ENCODE results near the gene HNRNPC.
"Not testable (repeated sequence)": the region's sequence is repeated elsewhere in the genome, so short reads cannot be mapped to it uniquely, and the experiment has no call there.

Gene HNRNPC

GRCh38 chr14:21168055-21168454, 101.2 kb downstream of the HNRNPC start:
- H3K27me3 ChIP-seq (ENCODE audit: low read length): no peaks in the 10 kb centered on the region
- H3K27ac ChIP-seq (ENCODE audit: low read depth, low read length): no peak overlapping the region
- H3K9me3 ChIP-seq (ENCODE audit: insufficient read depth, low read length): no peaks in the 10 kb centered on the region
- TF ChIP-seq EZH2phosphoT487 (conservative IDR thresholded peaks at IDR 0.05; ENCODE audit: low read length) (no peak), CTCF (IDR thresholded peaks at IDR 0.05; ENCODE audit: insufficient read depth, low read length, poor library complexity, severe bottlenecking) (no peak)
- no peaks in the 10 kb centered on the region for H3K79me2 ChIP-seq (ENCODE audit: insufficient read depth, low read length)
- no peak overlapping the region for H3K9ac ChIP-seq (ENCODE audit: low read length)
- no peaks in the 10 kb centered on the region for H3K36me3 ChIP-seq (ENCODE audit: low read length)
- H3K4me2 ChIP-seq (ENCODE audit: low read depth, low read length, poor library complexity, severe bottlenecking): no peak overlapping the region
- H3K9me2 ChIP-seq (replicated peaks; ENCODE audit: insufficient read depth, low read length): no peaks in the 10 kb centered on the region
- no peaks in the 10 kb centered on the region for H3F3A ChIP-seq (ENCODE audit: insufficient read depth)
- H3K4me3 ChIP-seq (ENCODE audit: insufficient read depth, low read length, poor library complexity, severe bottlenecking): no peak overlapping the region
- H2AFZ ChIP-seq (ENCODE audit: low read depth, low read length, severe bottlenecking): no peak overlapping the region
- no peaks in the 10 kb centered on the region for H4K20me1 ChIP-seq (ENCODE audit: low read depth, low read length)

GRCh38 chr14:21165670-21166069, 103.6 kb downstream of the HNRNPC start:
- H3K79me2 ChIP-seq (ENCODE audit: insufficient read depth, low read length); H3K9me2 ChIP-seq (replicated peaks; ENCODE audit: insufficient read depth, low read length); H3K9ac ChIP-seq (ENCODE audit: low read length); H3K4me2 ChIP-seq (ENCODE audit: low read depth, low read length, poor library complexity, severe bottlenecking); H3K4me3 ChIP-seq (ENCODE audit: insufficient read depth, low read length, poor library complexity, severe bottlenecking); H3K27ac ChIP-seq (ENCODE audit: low read depth, low read length); H2AFZ ChIP-seq (ENCODE audit: low read depth, low read length, severe bottlenecking); H4K20me1 ChIP-seq (ENCODE audit: low read depth, low read length); H3K36me3 ChIP-seq (ENCODE audit: low read length); H3K27me3 ChIP-seq (ENCODE audit: low read length); H3K9me3 ChIP-seq (ENCODE audit: insufficient read depth, low read length); H3F3A ChIP-seq (ENCODE audit: insufficient read depth): not testable (repeated sequence)

- not testable (repeated sequence) for H3K4me2 ChIP-seq (ENCODE audit: low read depth, low read length, poor library complexity, severe bottlenecking); H3K36me3 ChIP-seq (ENCODE audit: low read length); H3K9me3 ChIP-seq (ENCODE audit: insufficient read depth, low read length); H3K9ac ChIP-seq (ENCODE audit: low read length); H4K20me1 ChIP-seq (ENCODE audit: low read depth, low read length); H3K9me2 ChIP-seq (replicated peaks; ENCODE audit: insufficient read depth, low read length); H3F3A ChIP-seq (ENCODE audit: insufficient read depth); H2AFZ ChIP-seq (ENCODE audit: low read depth, low read length, severe bottlenecking); H3K4me3 ChIP-seq (ENCODE audit: insufficient read depth, low read length, poor library complexity, severe bottlenecking); H3K27ac ChIP-seq (ENCODE audit: low read depth, low read length); H3K27me3 ChIP-seq (ENCODE audit: low read length); H3K79me2 ChIP-seq (ENCODE audit: insufficient read depth, low read length)
Observed at GRCh38 chr14:21165002-21165605, 104.1 kb downstream of the HNRNPC start.

DNA sequence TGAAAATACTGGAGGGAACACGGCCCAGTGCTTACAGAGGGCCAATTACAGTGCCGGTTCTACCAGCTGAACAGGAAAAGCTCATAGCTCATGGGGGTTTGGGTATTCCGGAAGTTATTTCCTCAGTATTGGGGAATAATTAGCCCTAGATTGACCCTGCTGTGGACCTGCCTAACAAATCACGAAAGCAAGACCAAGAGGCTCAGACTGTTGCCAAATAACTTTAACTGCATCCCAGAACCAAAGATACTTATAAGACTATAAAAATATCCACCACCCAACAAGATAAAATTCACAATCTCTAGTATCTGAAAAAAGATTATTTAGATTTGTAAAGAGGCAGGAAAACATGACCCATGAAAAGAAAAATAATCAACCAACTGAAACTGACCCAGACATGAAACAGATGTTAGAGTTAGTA, 105.4 kb downstream of the HNRNPC start:
- Histone ChIP-seq H2AFZ (ENCODE audit: low read depth, low read length, severe bottlenecking) (no peak overlapping the region), H3K4me3 (ENCODE audit: insufficient read depth, low read length, poor library complexity, severe bottlenecking) (no peak overlapping the region), H3K27me3 (ENCODE audit: low read length) (no peaks in the 10 kb centered on the region), H3K36me3 (ENCODE audit: low read length) (no peaks in the 10 kb centered on the region), H3K9me2 (replicated peaks; ENCODE audit: insufficient read depth, low read length) (no peaks in the 10 kb centered on the region), H3F3A (ENCODE audit: insufficient read depth) (no peaks in the 10 kb centered on the region), H3K9me3 (ENCODE audit: insufficient read depth, low read length) (no peaks in the 10 kb centered on the region), H4K20me1 (ENCODE audit: low read depth, low read length) (no peaks in the 10 kb centered on the region), H3K27ac (ENCODE audit: low read depth, low read length) (no peak overlapping the region), H3K4me2 (ENCODE audit: low read depth, low read length, poor library complexity, severe bottlenecking) (no peak overlapping the region), H3K9ac (ENCODE audit: low read length) (no peak overlapping the region), H3K79me2 (ENCODE audit: insufficient read depth, low read length) (no peaks in the 10 kb centered on the region)
- no peak for TF ChIP-seq CTCF (IDR thresholded peaks at IDR 0.05; ENCODE audit: insufficient read depth, low read length, poor library complexity, severe bottlenecking)

Measured in SU-DHL-6 (cell line).